ENCODE measurements around the gene RAPGEF3. TPM values are rescaled to one million over a fixed set of nuclear protein-coding genes. Genes with fewer than 3 reads are reported as not detected.

RAPGEF3 gene
- polyA plus RNA-seq, 3 donors: 48.0 to 61.0 (median 49.6) TPM

DNA sequence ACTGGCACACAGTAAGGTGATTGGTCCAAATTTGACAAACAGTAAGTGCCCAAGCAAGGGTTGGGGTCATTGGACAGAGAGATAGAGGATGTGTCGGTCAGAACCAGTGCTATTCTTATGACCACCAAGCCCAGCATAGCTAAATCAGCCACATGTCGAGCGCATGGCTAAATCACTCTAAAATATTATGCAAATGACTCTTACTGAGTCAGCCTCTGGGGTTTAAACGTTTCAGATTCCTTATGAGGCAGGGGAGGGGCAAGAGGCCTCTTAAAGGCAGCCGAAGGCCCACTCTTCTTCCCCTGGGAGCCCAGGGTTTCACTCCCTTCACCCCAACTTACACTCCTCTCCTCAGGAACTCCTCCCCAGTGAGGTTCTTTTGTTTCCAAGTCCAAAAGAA, 32.8 kb downstream of the RAPGEF3 start:
- no peak for DNase-seq (ENCODE audit: low read depth in 3 of 3, low spot score in 2 of 3)

DNA sequence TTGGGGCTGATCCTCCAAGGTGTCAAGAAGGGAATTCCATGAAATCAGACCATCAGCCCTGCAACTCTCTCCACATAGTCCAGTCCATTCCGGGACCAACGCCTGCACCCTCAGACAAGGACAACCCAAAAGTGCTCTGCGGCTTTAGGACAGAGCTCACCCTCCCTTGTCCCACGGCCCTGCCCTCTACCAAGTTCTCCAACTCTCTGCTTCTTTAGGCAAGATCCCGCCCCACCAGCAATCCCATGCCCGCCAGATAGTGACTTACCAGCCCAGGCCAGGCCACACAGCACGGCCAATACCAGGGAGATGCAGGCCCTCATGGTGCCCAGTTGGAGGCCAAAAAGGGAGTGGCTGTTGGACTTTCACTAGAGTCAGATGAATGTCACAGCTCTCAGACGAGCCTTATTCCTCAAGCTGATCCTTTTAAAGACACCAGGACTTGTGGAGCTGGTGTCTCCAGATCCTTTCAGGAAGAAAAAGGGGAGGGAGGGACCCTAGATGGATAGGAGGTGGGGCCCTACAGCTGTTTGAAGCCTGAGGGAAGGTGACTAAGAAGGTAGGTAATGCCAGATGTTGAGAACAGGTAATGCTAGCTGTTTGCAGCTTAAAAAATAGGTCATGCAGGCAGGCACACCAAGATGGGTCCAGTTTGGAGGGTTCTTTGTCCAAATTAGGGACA, 33.4 kb downstream of the RAPGEF3 start, which contains the start of gene ENDOU:
ENDOU (minus strand) TSS at position 400 of the 682 bp plus-strand sequence; CDS start at position 323, 77 bp downstream.
- DNase-seq (ENCODE audit: low read depth in 3 of 3, low spot score in 2 of 3): no peak

DNA sequence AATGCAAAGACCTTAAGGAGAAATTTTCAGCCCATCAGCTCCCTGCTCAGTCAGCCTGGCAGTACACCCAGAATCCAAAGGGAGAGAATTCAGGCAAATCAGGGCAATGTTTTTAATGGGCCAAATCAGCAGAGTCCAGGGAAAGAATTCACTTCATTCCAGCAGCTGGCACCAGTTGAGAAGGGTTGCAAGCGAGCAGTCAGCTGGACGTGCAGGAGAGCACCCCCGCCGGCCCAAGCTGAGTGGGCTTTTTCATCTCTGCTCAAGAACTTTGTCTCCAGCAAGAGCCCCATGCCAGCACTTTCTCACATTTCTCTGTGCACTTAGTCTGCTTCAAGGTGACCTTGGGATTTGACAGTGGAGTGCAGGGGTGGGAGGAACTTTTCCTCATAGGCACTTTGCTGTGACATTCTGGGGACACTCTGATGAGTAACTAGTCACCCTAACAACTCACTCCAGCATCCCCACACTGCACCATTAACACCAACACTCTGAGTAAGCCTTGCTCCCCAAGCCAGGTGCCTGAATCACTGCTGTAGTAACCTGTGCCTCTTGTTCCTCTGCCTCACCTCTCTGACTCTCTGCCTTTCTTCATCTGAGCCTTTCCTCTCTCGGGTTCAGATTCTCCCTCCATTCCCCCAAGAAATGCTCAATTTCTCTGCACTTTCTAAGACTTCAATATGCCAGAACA, 35.6 kb downstream of the RAPGEF3 start:
- no peak for DNase-seq (ENCODE audit: low read depth in 3 of 3, low spot score in 2 of 3)

- DNase-seq (ENCODE audit: low read depth in 3 of 3, low spot score in 2 of 3): no peak
Observed at GRCh38 chr12:47722136-47722834, 36.4 kb downstream of the RAPGEF3 start.

DNA sequence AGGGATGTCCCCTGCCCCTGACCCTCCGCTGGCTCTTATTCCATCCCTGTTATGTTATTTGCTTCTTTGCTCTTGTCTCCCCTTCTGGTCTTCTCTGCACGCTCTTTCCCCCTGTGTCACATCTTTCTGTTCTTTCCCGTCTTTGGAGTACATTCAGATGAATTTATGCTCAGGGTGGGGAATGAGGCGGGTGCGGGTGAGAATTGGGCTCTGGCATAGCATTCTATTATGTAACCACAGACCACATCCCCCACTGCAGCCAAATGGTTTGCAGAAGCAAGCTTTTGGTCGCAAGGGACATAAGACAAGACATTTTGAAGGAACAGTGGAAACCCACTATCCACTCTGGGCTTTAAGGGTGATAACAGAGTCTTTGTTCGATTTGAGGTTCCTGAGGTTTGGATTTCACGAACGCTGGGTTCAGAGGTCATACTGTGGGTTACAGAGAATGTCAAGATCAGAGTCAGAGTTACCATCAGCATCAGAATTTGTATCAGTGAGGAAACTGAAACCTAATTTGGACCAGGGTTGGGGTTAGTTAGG, 37.2 kb downstream of the RAPGEF3 start:
- DNase-seq (ENCODE audit: low read depth in 3 of 3, low spot score in 2 of 3): no peak

GRCh38 chr12:47718531-47718930, 40.1 kb downstream of the RAPGEF3 start:
- no peak for DNase-seq (ENCODE audit: low read depth in 3 of 3, low spot score in 2 of 3)

DNA sequence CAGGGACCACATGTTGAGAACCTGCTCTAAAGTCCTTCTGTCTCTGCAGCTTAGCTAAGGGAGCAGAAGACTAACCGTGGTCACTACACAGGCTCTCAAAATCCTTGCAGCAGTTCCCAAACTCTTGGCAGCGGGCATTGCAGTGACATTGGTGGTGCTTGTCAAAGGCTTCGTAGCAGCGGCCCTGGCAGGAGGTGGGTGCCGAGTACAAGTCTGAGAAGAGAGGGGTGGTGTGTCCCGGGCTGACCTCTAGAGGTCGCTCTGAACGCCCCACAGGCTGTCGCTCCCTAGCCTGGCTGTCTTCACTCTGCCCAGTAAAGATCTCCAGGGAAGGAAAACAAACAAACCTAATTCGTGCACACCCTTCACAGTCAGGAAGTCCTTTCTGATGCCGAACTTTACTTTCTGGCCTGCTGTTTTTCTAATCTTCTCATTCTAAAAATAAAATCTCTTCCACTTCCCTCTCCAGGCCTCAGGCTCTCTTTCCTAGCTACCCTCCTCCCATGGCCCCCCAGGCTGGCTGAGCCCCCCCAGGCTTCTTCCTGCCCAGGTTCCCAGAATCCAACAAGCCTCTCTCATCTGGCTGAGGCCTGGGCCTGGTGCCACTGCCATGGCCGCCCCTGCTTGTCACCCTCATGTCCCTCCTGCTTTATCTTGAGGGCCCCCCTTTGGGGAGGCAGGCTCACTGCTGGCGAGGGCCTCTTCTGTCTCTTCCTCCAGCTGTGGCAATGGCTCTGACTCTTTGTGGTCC, 41.1 kb downstream of the RAPGEF3 start:
- peak in 2 of 3 donors; percentile 48 to 66 for DNase-seq (ENCODE audit: low read depth in 3 of 3, low spot score in 2 of 3)

DNA sequence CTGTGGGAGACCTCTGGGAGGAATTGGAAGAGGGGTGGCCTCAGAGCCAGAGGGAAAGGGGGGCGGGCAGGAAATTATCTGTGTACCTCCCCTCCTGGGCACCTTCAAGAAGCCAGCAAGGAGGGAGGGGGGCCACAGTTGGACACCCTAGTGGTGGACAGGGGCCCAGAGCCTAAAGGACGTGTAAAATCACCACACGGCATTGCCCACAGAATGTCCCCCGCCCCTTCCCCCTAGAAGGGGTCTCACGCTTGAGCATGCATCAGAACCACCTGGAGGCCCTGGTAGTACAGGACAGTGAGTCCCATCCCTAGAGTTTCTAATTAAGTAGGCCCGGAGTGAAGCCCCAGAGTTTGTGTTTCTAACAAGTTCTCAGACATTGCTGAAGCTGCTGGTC, 41.6 kb downstream of the RAPGEF3 start:
- no peak for DNase-seq (ENCODE audit: low read depth in 3 of 3, low spot score in 2 of 3)

DNA sequence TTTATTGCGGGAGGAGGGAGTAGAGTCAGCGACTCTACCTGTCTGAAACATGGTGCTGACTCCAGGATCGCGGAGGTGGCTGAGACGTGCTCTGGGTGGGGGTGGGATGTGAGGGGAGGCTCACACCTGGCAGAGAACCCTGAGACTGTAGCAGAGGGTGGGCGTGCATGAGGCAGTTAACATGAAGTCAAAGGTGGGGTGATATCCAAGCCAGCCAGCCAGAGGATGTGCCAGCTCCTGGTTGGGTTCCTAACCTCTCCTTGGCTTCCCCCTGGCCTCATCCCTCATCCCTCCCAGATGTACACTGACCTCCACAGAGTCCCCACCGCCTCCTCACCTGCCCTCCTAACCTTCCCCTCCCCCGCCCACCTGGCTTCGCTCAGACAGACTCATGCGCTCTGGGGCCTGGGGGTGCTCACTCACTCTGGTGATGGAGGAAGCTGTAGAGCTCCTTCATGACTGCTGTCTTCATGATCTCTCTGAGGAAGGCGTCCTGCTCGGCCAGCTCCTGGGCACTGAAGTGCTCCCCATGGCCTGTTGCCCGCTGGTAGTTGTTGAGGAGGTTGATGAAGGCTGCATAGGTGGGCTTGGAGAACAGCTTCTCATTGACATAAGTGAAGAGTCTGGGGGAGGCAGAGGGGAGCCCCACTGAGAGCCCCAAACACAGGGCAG, 42.7 kb downstream of the RAPGEF3 start:
- DNase-seq (ENCODE audit: low read depth in 3 of 3, low spot score in 2 of 3): no peak

- peak in 2 of 3 donors; percentile 63 for DNase-seq (ENCODE audit: low read depth in 3 of 3, low spot score in 2 of 3)
Observed at GRCh38 chr12:47715393-47715876, 43.2 kb downstream of the RAPGEF3 start.

GRCh38 chr12:47714826-47715386, 43.8 kb downstream of the RAPGEF3 start:
- no peak for DNase-seq (ENCODE audit: low read depth in 3 of 3, low spot score in 2 of 3)

DNA sequence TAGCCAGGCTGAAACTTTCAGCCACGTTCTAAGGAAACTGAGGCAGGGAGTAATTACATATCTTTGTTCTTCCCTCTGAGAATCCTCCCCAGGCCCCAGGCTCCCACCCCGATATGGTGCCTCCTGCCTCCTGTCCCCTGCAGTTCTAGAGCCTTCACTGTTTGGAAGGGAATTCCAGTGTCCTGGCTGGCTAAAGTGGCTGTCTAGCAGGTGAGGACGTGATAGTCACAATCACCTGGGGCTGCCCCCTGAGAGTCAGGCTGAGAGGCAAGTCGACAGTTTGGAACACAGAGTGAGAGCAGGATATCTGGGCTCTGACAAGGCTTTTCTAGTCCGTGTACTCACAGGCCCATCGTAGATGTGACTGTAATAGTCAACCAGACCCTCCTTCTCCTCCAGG, 46.5 kb downstream of the RAPGEF3 start:
- DNase-seq (ENCODE audit: low read depth in 3 of 3, low spot score in 2 of 3): no peak

DNA sequence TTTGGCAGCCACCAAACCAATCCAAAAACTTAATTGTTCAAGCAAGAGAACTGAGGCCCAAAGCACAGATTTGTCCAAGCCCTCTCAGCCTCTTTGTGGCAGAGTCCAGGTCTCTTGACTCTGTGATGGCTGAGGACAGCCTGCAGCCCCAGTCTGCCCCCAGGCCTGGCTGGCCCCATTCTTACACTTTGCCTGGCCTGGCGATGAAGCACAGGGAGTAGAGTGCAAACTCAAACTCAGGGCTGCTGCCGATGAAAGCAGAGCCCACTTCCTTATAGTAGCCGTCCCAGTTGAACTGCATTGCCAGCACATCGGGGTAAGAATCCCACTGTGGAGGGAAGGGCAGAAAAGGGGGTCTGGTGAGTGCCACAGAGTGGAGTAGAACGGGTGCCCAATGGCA, 47.2 kb downstream of the RAPGEF3 start:
- no peak for DNase-seq (ENCODE audit: low read depth in 3 of 3, low spot score in 2 of 3)

- no peak for DNase-seq (ENCODE audit: low read depth in 3 of 3, low spot score in 2 of 3)
Observed at GRCh38 chr12:47710278-47710677, 48.4 kb downstream of the RAPGEF3 start.

- no peak for DNase-seq (ENCODE audit: low read depth in 3 of 3, low spot score in 2 of 3)
Observed at GRCh38 chr12:47709671-47710070, 49.0 kb downstream of the RAPGEF3 start.

GRCh38 chr12:47709237-47709636, 49.4 kb downstream of the RAPGEF3 start:
- no peak for DNase-seq (ENCODE audit: low read depth in 3 of 3, low spot score in 2 of 3)

DNA sequence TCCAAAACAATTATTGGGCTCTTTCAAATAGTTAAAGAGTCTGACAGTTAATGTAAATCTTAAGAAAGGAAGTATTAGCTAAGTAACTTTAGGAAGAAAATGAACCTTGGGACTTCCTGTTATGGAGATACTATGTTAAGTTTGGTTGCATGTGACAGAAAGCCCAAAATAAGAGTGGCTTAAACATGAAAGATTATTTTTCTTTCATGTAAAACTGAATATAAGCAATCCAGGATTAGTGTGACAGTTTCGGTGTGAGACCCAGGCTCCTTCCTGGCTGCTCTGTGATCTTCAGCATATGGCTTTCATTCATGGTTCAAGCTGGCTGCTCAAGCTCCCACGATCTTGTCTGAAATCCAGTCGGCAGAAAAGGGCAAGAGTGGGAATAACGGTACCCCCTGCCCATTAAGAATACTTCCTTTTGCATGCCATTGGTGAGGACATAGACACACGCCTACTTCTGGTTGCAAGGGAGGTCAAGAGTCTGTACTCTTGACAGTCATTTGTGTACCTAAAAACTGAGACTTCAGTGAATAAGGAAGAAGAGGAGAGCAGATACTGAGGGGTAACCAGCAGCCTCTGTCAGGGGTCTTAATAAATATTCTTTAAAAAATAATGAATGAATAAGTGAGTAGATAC, 50.7 kb downstream of the RAPGEF3 start:
- no peak for DNase-seq (ENCODE audit: low read depth in 3 of 3, low spot score in 2 of 3)

DNA sequence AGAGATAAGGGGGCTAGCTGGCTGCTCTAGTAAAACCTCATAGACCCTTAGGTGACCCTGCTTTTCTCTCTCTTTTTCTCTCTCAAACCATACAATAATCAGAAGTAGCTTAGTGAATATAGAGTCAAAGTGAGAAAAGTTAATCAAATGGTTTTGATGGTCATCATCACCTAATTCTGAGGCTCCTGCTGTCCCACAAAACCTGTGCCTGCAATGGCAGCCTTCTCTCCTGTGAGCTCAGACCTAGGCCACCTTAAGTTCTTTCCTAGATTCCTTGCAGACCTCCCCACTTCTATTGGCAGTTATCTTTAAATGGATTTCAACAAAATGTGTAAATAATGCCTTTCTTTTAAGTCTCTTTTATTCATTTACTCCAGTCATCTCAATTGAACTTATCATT, 51.3 kb downstream of the RAPGEF3 start:
- no peak for DNase-seq (ENCODE audit: low read depth in 3 of 3, low spot score in 2 of 3)

All from right renal cortex interstitium (tissue), 3 donors.